ACC112 (cell line): ENCODE measurements around the gene PFDN1.

Experiments used
- H2AFZ ChIP-seq: fragments of 200-600 bp; sonication (generic); one replicate; pipeline ENCODE4 v1.6.0; 2017; ENCODE audit warnings: antibody characterized with exemption, low read length; ENCODE audit not compliant: unreplicated experiment
- H3K27ac ChIP-seq: fragments of 200-600 bp; sonication (generic); 2 replicates; pipeline ENCODE4 v1.5.1; 2014; ENCODE audit warnings: low read depth, mild to moderate bottlenecking, antibody characterized with exemption, low read length, moderate library complexity
- H3K27me3 ChIP-seq: fragments of 200-600 bp; sonication (generic); 2 replicates; pipeline ENCODE4 v1.6.1; 2014; ENCODE audit warnings: mild to moderate bottlenecking, antibody characterized with exemption, low read length, moderate library complexity, mixed read lengths; ENCODE audit not compliant: insufficient read depth
- H3K36me3 ChIP-seq: fragments of 200-600 bp; sonication (generic); 2 replicates; pipeline ENCODE4 v1.6.1; 2016; ENCODE audit warnings: mild to moderate bottlenecking, antibody characterized with exemption, low read length, moderate library complexity, mixed read lengths; ENCODE audit not compliant: insufficient read depth
- H3K4me1 ChIP-seq: fragments of 200-600 bp; sonication (generic); one replicate; pipeline ENCODE4 v1.6.1; 2016; ENCODE audit warnings: low read length, mixed read lengths; ENCODE audit not compliant: insufficient read depth, unreplicated experiment, control insufficient read depth
- H3K4me3 ChIP-seq: fragments of 200-600 bp; sonication (generic); 2 replicates; pipeline ENCODE4 v1.5.1; 2014; ENCODE audit warnings: mild to moderate bottlenecking, low read depth, low read length
- H3K79me2 ChIP-seq: fragments of 200-600 bp; sonication (generic); one replicate; pipeline ENCODE4 v1.6.0; 2016; ENCODE audit warnings: low read length; ENCODE audit not compliant: control insufficient read depth, unreplicated experiment, insufficient read depth

PFDN1 gene

DNA sequence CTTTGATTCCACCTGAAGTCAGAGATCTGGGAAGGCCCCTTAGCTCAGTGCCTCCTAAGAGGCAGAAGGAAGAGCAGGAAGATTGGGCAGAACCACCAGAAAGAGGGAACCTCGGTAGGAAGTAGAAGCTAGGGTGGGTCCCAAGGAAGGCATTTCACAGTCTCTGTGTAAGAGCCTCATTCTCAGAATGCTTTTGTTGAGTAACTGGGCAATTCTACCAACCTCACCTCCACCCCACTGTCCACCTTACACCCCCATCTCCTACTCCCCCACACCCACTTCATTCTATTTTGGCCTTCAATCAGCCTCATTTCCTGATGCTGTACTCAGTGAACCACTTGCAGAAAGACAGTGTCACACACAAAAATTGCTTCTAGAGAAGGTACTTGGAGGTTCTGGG is 40.0 kb upstream of the PFDN1 start:
- Histone ChIP-seq H2AFZ (no peak overlapping the region), H3K79me2 (no peaks in the 10 kb centered on the region), H3K4me1 (peaks cover 19% of the 10 kb centered on the region), H3K27me3 (no peaks in the 10 kb centered on the region), H3K36me3 (no peaks in the 10 kb centered on the region), H3K4me3 (no peak overlapping the region), H3K27ac (no peak overlapping the region)

DNA sequence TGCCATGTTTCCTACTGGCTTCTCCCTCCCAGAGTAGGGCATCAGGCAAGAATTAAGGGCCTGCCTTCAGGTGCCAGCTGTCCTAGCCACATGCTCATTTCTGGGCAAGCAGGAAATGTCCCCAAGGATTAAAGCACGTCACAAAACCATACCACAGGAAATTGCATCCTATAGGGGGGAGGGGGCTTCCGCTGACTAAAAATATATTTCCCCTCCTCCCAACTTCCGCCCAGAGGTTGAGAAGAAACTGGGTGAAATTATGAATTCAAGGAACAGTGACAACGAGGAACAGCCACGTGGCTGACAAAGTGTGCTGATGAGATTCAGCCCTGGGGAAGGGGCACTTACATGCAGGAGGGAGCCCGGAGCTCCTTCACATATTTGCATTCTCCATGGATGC is 39.4 kb upstream of the PFDN1 start:
- H3K4me3 ChIP-seq, result no peak overlapping the region
- no peaks in the 10 kb centered on the region for H3K79me2 ChIP-seq
- H2AFZ ChIP-seq, result no peak overlapping the region
- no peak overlapping the region for H3K27ac ChIP-seq
- peaks cover 24% of the 10 kb centered on the region for H3K4me1 ChIP-seq
- H3K27me3 ChIP-seq, result no peaks in the 10 kb centered on the region
- H3K36me3 ChIP-seq, result no peaks in the 10 kb centered on the region

DNA sequence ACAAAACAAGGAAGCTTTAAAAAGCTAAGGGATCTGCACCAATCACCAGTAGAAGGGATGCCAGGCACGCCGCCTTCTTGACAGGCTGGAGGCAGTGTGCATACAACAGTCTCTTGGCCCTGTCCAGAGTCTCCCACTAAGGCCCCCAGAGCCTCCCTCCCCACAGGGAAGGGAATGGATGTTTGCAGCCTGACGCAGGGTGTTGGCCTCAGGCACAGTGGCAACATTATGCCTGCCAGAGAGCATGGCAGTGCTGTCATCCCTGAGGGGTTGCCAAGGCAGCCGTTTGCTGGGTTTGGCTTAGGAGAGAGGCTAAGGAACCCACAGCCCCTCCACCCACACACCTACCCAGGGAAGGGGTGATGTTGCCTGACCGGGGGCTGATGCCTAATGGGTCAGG is 38.7 kb upstream of the PFDN1 start:
- Histone ChIP-seq H3K36me3 (no peaks in the 10 kb centered on the region), H3K79me2 (no peaks in the 10 kb centered on the region), H3K4me3 (no peak overlapping the region)

DNA sequence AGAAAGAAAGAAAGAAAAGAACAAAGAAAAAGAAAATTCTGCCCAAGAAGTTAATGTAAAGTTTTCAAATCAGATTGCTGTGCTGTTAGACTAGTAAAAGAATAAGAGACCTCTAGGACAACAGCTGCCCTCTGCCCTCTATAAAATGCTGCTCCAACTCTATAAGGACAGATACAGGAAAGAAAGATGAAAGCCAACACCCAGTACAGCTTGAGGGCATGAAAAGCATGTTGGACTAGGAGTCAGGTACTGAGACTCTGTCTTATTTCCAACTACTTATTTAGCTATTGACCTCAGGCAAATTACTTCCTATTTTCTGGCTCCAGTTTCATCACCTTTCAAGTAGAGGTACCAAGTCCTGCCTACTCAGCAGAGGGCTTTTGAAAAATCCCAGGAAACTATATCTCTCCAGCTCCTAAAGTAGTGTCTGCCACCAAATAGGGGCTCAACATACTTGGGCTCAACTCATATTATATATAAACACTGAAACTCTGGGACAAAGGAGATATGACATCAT is 37.8 kb upstream of the PFDN1 start:
- H3K36me3 ChIP-seq, result no peaks in the 10 kb centered on the region
- no peaks in the 10 kb centered on the region for H3K27me3 ChIP-seq
- no peak overlapping the region for H2AFZ ChIP-seq
- H3K4me3 ChIP-seq, result no peak overlapping the region
- no peak overlapping the region for H3K27ac ChIP-seq
- no peaks in the 10 kb centered on the region for H3K79me2 ChIP-seq
- peaks cover 24% of the 10 kb centered on the region for H3K4me1 ChIP-seq

More for the DNA sequence above, 38.7 kb upstream of the PFDN1 start:
- Histone ChIP-seq H3K4me1 (peaks cover 24% of the 10 kb centered on the region), H3K27me3 (no peaks in the 10 kb centered on the region), H3K27ac (no peak overlapping the region), H2AFZ (no peak overlapping the region)

DNA sequence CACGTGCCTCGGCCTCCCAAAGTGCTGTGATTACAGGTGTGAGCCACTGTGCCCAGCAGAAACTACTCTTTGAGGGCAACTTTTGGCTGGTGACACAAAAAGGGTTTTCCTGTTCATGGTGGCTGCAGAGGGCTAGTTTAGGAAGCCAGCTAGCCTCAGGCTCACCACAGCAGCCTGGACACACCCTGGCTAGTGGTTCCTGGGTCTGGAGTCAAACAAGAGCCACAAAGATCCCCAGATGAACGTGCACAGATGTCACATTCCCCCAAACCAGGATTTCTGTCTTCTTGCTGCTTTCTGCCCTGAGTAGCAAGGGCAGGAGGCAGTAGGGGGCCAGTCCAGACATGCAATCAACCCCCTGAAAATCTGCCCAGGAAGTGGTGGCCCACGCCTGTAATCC is 36.7 kb upstream of the PFDN1 start:
- Histone ChIP-seq H3K27me3 (no peaks in the 10 kb centered on the region), H3K4me1 (peaks cover 19% of the 10 kb centered on the region), H2AFZ (no peak overlapping the region), H3K79me2 (no peaks in the 10 kb centered on the region), H3K4me3 (no peak overlapping the region), H3K27ac (no peak overlapping the region), H3K36me3 (no peaks in the 10 kb centered on the region)

DNA sequence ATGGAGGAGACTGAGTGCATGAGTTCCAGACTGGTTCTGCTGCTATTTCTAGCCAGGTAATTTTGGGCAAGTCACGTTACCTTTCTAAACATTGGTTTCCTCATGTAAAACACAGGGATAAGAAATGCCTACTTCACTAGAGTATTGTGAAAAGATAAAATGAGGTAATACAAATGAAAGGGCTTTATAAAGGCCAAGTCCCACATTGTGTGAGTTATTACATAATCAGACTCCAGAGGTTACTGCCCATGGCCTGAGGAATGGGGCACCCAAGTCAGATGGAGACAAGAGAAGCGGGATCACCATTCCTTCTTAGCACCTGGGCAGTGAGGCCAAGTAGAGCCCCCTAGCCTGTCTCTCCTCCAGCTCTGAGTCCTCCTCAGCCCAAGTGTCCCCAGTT is 36.0 kb upstream of the PFDN1 start:
- peaks cover 14% of the 10 kb centered on the region for H3K4me1 ChIP-seq
- H2AFZ ChIP-seq, result no peak overlapping the region
- H3K36me3 ChIP-seq, result no peaks in the 10 kb centered on the region
- 0 out of 2 replicates have a peak overlapping the region, but pooled peaks have one; percentile 1 for H3K27ac ChIP-seq
- no peaks in the 10 kb centered on the region for H3K27me3 ChIP-seq
- H3K4me3 ChIP-seq, result no peak overlapping the region
- H3K79me2 ChIP-seq, result no peaks in the 10 kb centered on the region

DNA sequence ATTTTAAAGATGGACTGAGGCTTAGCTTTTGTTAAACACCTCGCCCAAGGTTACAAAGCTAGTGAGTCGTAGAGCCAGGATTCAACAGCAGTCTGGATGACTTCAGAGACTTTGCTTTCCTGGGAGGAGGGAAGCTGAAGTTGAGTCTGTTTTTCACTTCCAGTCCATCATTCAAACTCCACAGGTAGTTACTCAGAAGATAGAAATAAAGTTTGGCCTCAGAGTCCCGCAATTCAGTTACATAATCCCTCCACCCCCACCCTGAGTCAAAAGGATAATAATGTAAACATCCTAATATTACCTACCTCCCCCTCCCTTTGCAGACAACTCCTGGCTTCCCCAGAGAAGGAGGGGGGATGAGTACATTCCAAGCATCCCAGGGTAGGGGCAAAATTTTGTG is 35.4 kb upstream of the PFDN1 start:
- Histone ChIP-seq H3K36me3 (0 out of 2 replicates have a peak, but pooled peaks cover under 1% of the 10 kb centered on the region), H2AFZ (no peak overlapping the region)

DNA sequence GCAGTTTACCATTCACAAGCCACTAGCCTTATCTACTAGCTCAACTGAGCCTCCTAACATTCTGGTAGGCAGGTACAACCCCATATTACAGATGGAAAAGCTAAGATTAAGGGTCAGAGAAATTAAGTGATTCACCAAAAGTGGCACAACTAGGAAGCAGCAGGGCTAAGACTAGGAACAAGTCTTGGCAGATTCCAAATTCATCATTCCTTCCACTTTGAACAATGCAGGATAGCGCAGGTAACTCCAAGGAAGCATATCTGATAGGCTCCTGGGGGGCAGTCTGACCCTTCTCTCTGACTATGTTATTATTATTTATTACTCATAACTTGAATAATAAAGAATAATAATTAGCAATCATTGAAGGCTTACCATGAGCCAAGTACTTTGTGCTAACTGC is 35.0 kb upstream of the PFDN1 start:
- peaks cover 14% of the 10 kb centered on the region for H3K4me1 ChIP-seq
- no peaks in the 10 kb centered on the region for H3K27me3 ChIP-seq
- peaks cover 5% of the 10 kb centered on the region; the same call in 1 of the 2 replicates for H3K36me3 ChIP-seq
- no peak overlapping the region for H2AFZ ChIP-seq
- H3K4me3 ChIP-seq, result no peak overlapping the region
- no peak overlapping the region for H3K27ac ChIP-seq
- H3K79me2 ChIP-seq, result no peaks in the 10 kb centered on the region

More for the DNA sequence above, 35.4 kb upstream of the PFDN1 start:
- Histone ChIP-seq H3K4me1 (peaks cover 14% of the 10 kb centered on the region), H3K27ac (0 out of 2 replicates have a peak overlapping the region, but pooled peaks have one; percentile 1), H3K4me3 (no peak overlapping the region), H3K79me2 (no peaks in the 10 kb centered on the region), H3K27me3 (no peaks in the 10 kb centered on the region)

DNA sequence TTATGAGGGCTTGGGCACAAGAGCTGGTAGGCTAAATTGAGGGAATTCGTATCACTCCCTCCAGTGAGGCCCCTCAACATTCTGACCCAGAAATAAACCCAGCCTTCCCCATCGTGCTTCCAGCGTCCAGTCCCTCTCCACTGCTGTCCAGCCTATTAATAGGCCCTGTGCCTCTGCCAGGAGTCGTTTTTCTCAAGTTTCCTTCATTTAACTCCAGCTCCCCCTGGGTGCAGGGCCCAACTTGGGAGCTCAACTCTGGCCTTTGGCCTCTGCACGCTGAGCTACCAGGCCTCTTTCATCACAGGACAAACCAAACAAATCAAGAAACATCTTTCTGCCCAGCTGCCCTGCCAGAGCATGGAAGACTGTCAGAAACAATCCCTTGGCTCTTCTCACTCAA is 33.5 kb upstream of the PFDN1 start:
- H3K36me3 ChIP-seq, result peaks cover 10% of the 10 kb centered on the region; the same call in 1 of the 2 replicates

DNA sequence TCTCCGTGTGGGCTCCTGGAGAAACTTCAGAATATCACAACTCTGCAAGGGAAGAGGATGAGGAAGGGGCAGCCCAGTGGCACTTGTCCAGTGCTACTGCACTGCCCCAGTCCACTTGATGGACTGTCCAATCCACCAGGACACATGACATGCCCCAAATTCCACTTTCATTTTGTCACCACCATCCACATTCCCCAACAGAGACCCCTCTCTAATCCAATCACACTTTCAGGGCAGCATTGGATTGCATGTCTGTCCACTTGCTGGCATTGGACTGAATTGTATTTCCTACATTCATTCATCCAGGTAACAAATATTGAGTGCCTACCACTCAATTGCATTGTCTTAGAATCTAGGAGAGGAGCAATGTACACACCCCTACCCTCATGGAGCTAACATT is 28.7 kb upstream of the PFDN1 start:
- Histone ChIP-seq H3K27me3 (no peaks in the 10 kb centered on the region), H3K79me2 (no peaks in the 10 kb centered on the region), H3K4me3 (no peak overlapping the region), H2AFZ (no peak overlapping the region), H3K4me1 (peaks cover 22% of the 10 kb centered on the region), H3K27ac (no peak overlapping the region), H3K36me3 (peaks cover 10% of the 10 kb centered on the region; the same call in 1 of the 2 replicates)

More for the DNA sequence above, 33.5 kb upstream of the PFDN1 start:
- H3K4me1 ChIP-seq, result peaks cover 14% of the 10 kb centered on the region
- no peak overlapping the region for H3K4me3 ChIP-seq
- no peak overlapping the region for H3K27ac ChIP-seq
- no peaks in the 10 kb centered on the region for H3K79me2 ChIP-seq
- H2AFZ ChIP-seq, result no peak overlapping the region
- H3K27me3 ChIP-seq, result no peaks in the 10 kb centered on the region

DNA sequence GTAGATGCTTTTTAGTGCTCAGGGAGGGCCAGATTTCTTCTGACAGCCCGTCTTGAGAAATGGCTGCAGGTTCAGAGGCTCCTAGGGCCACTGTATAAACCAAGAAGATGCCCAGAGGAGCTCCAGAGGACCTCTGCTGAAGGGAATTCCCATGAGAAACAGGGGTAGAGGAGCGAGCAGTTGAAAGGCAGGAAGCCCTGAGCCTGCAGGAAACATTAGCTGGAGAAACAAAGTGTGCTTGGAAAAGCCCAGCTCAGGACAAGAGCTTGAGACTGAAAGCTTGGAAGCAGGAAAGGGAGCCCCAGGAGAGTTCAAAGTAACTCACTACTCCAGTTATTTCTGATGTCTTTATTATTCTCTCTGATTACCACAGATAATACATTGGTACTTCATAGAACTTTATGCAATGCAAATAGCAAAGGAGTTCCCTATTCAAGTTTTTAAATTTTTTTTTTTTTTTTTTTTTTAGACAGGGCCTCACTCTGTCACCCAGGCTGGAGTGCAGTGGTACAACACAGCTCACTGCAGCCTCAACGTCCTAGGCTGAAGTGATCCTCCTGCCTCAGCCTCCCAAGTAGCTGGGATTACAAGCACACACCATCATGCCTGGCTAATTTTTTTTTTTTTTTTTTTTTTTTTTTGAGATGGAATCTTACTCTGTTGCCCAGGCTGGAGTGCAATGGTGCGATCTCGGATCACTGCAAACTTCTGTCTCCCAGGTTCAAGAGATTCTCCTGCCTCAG is 27.0 kb upstream of the PFDN1 start:
- 0 out of 2 replicates have a peak overlapping the region, but pooled peaks have one; percentile 24 for H3K27ac ChIP-seq
- H3K36me3 ChIP-seq, result peaks cover 10% of the 10 kb centered on the region; the same call in 1 of the 2 replicates
- H3K4me1 ChIP-seq, result peaks cover 28% of the 10 kb centered on the region
- peak overlapping the region; percentile 30 for H2AFZ ChIP-seq
- H3K79me2 ChIP-seq, result no peaks in the 10 kb centered on the region
- no peaks in the 10 kb centered on the region for H3K27me3 ChIP-seq
- no peak overlapping the region for H3K4me3 ChIP-seq
